Memory B cell (primary cell): ENCODE measurements around the gene DUXB.

Source experiments
- ATAC-seq: fragments of 150-1000 bp; cut with Tn5 transposase; 2 replicates; pipeline ENCODE4 v1.10.0; 2021; ENCODE audit warnings: low read depth, mild to moderate bottlenecking, moderate library complexity
- DNase-seq, 2 donors: peaks; one replicate each; pipeline ENCODE4 v3.0.0; 2022; ENCODE audit warnings: low spot score in 2 of 2
- H3K27ac Mint-ChIP-seq: one replicate; pipeline ENCODE4 v1.8.0; 2022; ENCODE audit warnings: mild to moderate bottlenecking, moderate library complexity, mixed read lengths
- H3K27me3 Mint-ChIP-seq: one replicate; pipeline ENCODE4 v1.8.0; 2022; ENCODE audit warnings: mixed read lengths
- H3K36me3 Mint-ChIP-seq: one replicate; pipeline ENCODE4 v1.8.0; 2022; ENCODE audit warnings: mild to moderate bottlenecking, mixed read lengths
- H3K4me1 Mint-ChIP-seq: one replicate; pipeline ENCODE4 v1.8.0; 2022; ENCODE audit warnings: mixed read lengths
- H3K4me3 Mint-ChIP-seq: one replicate; pipeline ENCODE4 v1.8.0; 2022; ENCODE audit warnings: mild to moderate bottlenecking, moderate library complexity, mixed read lengths
- H3K9me3 Mint-ChIP-seq: one replicate; pipeline ENCODE4 v1.8.0; 2022; ENCODE audit warnings: mixed read lengths

DUXB gene

GRCh38 chr16:75647112-75647491 is 54.2 kb downstream of the DUXB start:
- peaks cover 30% of the 10 kb centered on the region for H3K4me1 Mint-ChIP-seq
- ATAC-seq: peak; percentile 8
- H3K36me3 Mint-ChIP-seq: peaks cover 15% of the 10 kb centered on the region
- peak overlapping the region; percentile 95 for H3K4me3 Mint-ChIP-seq
- no peaks in the 10 kb centered on the region for H3K27me3 Mint-ChIP-seq
- H3K27ac Mint-ChIP-seq: peak overlapping the region; percentile 96
- no peaks in the 10 kb centered on the region for H3K9me3 Mint-ChIP-seq
- DNase-seq: no peak

GRCh38 chr16:75644240-75645012 is 56.8 kb downstream of the DUXB start:
- Mint-ChIP-seq H3K9me3 (no peaks in the 10 kb centered on the region), H3K4me1 (peaks cover 12% of the 10 kb centered on the region), H3K27ac (peak overlapping the region; percentile 24), H3K27me3 (no peaks in the 10 kb centered on the region), H3K4me3 (peak overlapping the region; percentile 48), H3K36me3 (peaks cover 21% of the 10 kb centered on the region)
- ATAC-seq (no peak), DNase-seq (no peak)
